Colonic mucosa (tissue), 4 donors: ENCODE data around the gene CACNA2D4. TPM values are rescaled to one million over a fixed set of nuclear protein-coding genes. Genes with fewer than 3 reads are reported as not detected.

ENCODE experiments used
- DNase-seq: peaks from one replicate; pipeline ENCODE4 v3.0.0-alpha.2; 2020
- H3K27ac ChIP-seq: fragments of 200-600 bp; one replicate; pipeline ENCODE4 v1.8.0; 2021
- H3K27me3 ChIP-seq: fragments of 200-600 bp; one replicate; pipeline ENCODE4 v1.8.0; 2021
- H3K36me3 ChIP-seq: fragments of 200-600 bp; one replicate; pipeline ENCODE4 v1.8.0; 2021
- H3K4me1 ChIP-seq: fragments of 200-600 bp; one replicate; pipeline ENCODE4 v1.8.0; 2021; ENCODE audit warnings: mild to moderate bottlenecking
- H3K4me3 ChIP-seq: fragments of 200-600 bp; one replicate; pipeline ENCODE4 v1.8.0; 2021
- H3K9ac ChIP-seq, 2 donors: one replicate each; pipeline ENCODE4 v1.7.0; 2013; ENCODE audit warnings: control low read depth in 2 of 2, low read depth in 2 of 2, low read length in 2 of 2
- H3K9me3 ChIP-seq: fragments of 200-600 bp; one replicate; pipeline ENCODE4 v1.8.0; 2021
- CTCF ChIP-seq: fragments of 200-600 bp; IDR thresholded peaks from one replicate; pipeline ENCODE4 v1.8.0; 2022; ENCODE audit warnings: antibody characterized with exemption, mild to moderate bottlenecking
- intact Hi-C: fragments of 100-400 bp; cut with DNase I; formaldehyde crosslinking; loops from one replicate; pipeline ENCODE4 v1.14.1; 2022
- total RNA-seq, 2 donors: library from RNA; stranded (reverse); fragmentation: NEBNext Ultra II Directional in 1 of 2; extraction: Animal tissue kit (Norgen Biotek cat#: 25700) in 1 of 2; gene quantifications; one replicate each; pipeline ENCODE4 v1.2.1, GENCODE V29; 2021
- donor health status: healthy.
- donor health status: DM: no; HTN: no; CAD: no.
- donor health status: DM: no; HTN: no; CAD: no.

Gene CACNA2D4
- total RNA-seq, 2 donors from 2014 or later, result 3.3 to 3.7 TPM

GRCh38 chr12:1919763-1920162 lies 1.3 kb upstream of the CACNA2D4 start:
- TF ChIP-seq CTCF, result no peak
- no peak for DNase-seq
- intact Hi-C loops, result loop anchor here (5.0 kb wide), 1 partner anchor 97 kb away; the partner anchor contains the start of gene LRTM2
- no peak overlapping the region for H3K27ac ChIP-seq
- no peaks in the 10 kb centered on the region for H3K9me3 ChIP-seq
- no peaks in the 10 kb centered on the region for H3K27me3 ChIP-seq
- no peaks in the 10 kb centered on the region for H3K36me3 ChIP-seq
- H3K4me1 ChIP-seq, result no peaks in the 10 kb centered on the region
- H3K9ac ChIP-seq, result no peak overlapping the region
- no peak overlapping the region for H3K4me3 ChIP-seq

GRCh38 chr12:1919284-1919683 lies 832 bp upstream of the CACNA2D4 start:
- H3K9ac ChIP-seq, result no peak overlapping the region
- H3K9me3 ChIP-seq, result no peaks in the 10 kb centered on the region
- peak; percentile 14 for DNase-seq
- no peaks in the 10 kb centered on the region for H3K36me3 ChIP-seq
- no peaks in the 10 kb centered on the region for H3K4me1 ChIP-seq
- H3K4me3 ChIP-seq, result no peak overlapping the region
- no peaks in the 10 kb centered on the region for H3K27me3 ChIP-seq
- no peak for TF ChIP-seq CTCF
- no peak overlapping the region for H3K27ac ChIP-seq
- intact Hi-C loops, result loop anchor here (5.0 kb wide), 1 partner anchor 97 kb away; the partner anchor contains the start of gene LRTM2

- peak; percentile 16 for DNase-seq
- no peaks in the 10 kb centered on the region for H3K4me1 ChIP-seq
- intact Hi-C loops, result loop anchor here (5.0 kb wide), 1 partner anchor 97 kb away; the partner anchor contains the start of gene LRTM2
- no peak overlapping the region for H3K27ac ChIP-seq
- no peaks in the 10 kb centered on the region for H3K9me3 ChIP-seq
- no peaks in the 10 kb centered on the region for H3K36me3 ChIP-seq
- H3K4me3 ChIP-seq, result peak overlapping the region; percentile 16
- H3K9ac ChIP-seq, result no peak overlapping the region
- no peak for TF ChIP-seq CTCF
- H3K27me3 ChIP-seq, result no peaks in the 10 kb centered on the region
Observed at GRCh38 chr12:1918884-1919236, 408 bp upstream of the CACNA2D4 start.

- intact Hi-C loops, result loop anchor here (5.0 kb wide), 1 partner anchor 95 kb away; the partner anchor contains the start of gene LRTM2
- no peaks in the 10 kb centered on the region for H3K27me3 ChIP-seq
- no peaks in the 10 kb centered on the region for H3K36me3 ChIP-seq
- DNase-seq, result peak; percentile 20
- no peaks in the 10 kb centered on the region for H3K4me1 ChIP-seq
- H3K27ac ChIP-seq, result peak overlapping the region; percentile 40
- H3K4me3 ChIP-seq, result peak overlapping the region; percentile 16
- no peaks in the 10 kb centered on the region for H3K9me3 ChIP-seq
- no peak for TF ChIP-seq CTCF
- no peak overlapping the region for H3K9ac ChIP-seq
Observed at GRCh38 chr12:1917172-1918070, 1.0 kb downstream of the CACNA2D4 start.

- DNase-seq, result peak; percentile 21
- no peak overlapping the region for H3K27ac ChIP-seq
- TF ChIP-seq CTCF, result no peak
Observed at GRCh38 chr12:1916371-1917171, 1.9 kb downstream of the CACNA2D4 start.

More at GRCh38 chr12:1916371-1917171, 1.9 kb downstream of the CACNA2D4 start:
- no peaks in the 10 kb centered on the region for H3K36me3 ChIP-seq
- no peaks in the 10 kb centered on the region for H3K9me3 ChIP-seq
- H3K27me3 ChIP-seq, result no peaks in the 10 kb centered on the region
- intact Hi-C loops, result loop anchor here (5.0 kb wide), 1 partner anchor 94 kb away; the partner anchor contains the start of gene LRTM2
- H3K4me3 ChIP-seq, result no peak overlapping the region
- no peak overlapping the region for H3K9ac ChIP-seq
- no peaks in the 10 kb centered on the region for H3K4me1 ChIP-seq
